Choroid plexus epithelial cell (primary cell): ENCODE measurements around the gene HCK.
A peak's percentile ranks its signal among the peaks of the same experiment; 100 is the strongest.

ENCODE experiments used
- DNase-seq: peaks from one replicate; pipeline ENCODE4 v3.0.0-alpha.2; 2010; ENCODE audit warnings: low read depth
- H3K4me3 ChIP-seq: 2 replicates; pipeline ENCODE4 v1.5.1; 2011; ENCODE audit warnings: low read depth, mild to moderate bottlenecking, control low read depth, low read length, moderate library complexity
- TF ChIP-seq, protein P1 (sequence below): conservative IDR thresholded peaks from 2 replicates; pipeline ENCODE4 v1.5.1; 2011; ENCODE audit warnings: low read depth, mild to moderate bottlenecking, control low read depth, inconsistent platforms, low read length, moderate library complexity

The HCK gene

DNA sequence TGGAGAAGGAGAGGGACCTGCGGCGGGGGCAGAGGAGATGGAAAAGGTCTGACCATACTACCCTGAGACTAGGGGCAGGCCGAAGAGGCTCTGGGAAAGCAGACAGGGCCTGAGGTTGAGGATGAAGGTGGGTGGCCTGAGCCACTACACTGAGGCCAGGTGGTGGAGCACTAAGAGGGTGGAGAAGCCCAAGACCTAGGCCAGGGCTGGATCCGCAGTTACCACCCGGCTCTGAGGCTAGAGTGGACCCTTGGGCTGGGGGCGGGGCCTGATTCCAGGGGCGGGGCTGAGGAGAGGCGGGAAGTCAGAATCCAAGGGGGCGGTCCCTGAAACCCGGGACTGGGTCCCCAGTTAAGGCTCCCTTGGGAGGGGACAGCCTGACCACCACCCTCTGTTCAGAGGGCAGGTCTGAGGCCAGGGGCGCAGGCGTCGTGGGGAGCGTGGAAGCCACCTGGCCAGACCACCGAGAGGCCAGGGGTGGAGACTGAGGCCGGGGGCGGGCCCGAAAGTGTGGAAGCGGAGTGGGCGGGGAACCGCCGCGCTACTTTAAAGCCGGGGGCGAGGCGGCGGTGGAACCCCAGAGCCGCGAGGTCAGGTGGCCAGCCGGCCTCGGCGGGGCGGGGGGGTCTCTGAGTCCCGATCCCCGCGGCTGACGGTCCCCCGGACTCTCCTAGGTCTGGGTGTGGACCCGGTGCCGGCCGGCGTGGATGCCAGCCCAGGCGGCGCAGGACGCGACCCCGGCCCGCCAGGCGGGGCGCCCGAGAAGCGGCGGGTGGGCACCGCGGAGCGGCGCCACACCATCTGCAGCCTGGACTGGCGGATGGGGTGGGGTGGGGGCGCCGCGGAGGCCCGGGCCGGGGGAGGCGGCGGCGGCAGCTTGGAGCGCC lies 33.5 kb upstream of the HCK start:
- no peak for DNase-seq
- peak overlapping the region; percentile 33 for H3K4me3 ChIP-seq
- TF ChIP-seq, protein P1, sequence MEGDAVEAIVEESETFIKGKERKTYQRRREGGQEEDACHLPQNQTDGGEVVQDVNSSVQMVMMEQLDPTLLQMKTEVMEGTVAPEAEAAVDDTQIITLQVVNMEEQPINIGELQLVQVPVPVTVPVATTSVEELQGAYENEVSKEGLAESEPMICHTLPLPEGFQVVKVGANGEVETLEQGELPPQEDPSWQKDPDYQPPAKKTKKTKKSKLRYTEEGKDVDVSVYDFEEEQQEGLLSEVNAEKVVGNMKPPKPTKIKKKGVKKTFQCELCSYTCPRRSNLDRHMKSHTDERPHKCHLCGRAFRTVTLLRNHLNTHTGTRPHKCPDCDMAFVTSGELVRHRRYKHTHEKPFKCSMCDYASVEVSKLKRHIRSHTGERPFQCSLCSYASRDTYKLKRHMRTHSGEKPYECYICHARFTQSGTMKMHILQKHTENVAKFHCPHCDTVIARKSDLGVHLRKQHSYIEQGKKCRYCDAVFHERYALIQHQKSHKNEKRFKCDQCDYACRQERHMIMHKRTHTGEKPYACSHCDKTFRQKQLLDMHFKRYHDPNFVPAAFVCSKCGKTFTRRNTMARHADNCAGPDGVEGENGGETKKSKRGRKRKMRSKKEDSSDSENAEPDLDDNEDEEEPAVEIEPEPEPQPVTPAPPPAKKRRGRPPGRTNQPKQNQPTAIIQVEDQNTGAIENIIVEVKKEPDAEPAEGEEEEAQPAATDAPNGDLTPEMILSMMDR: no peak

DNA sequence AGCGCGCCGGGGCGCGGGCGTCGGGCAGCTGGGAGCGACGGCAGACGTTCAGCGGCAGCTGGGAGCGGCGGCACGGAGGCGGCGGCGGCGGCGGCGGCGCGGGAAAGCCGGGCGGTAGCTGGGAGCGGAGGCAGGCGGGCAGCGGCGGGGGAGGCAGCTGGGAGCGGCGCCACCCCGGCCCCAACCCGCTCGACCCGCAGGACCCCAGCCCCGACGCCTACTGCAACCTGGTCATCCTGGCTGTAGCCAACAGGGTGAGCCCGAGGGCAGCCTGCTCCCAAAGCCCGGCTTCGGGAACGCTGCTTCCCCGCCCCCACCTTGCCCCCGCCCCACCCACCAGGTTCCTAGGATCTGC lies 32.9 kb upstream of the HCK start:
- no peak for DNase-seq
- H3K4me3 ChIP-seq: no peak overlapping the region
- TF ChIP-seq, protein P1: peak; percentile 3

DNA sequence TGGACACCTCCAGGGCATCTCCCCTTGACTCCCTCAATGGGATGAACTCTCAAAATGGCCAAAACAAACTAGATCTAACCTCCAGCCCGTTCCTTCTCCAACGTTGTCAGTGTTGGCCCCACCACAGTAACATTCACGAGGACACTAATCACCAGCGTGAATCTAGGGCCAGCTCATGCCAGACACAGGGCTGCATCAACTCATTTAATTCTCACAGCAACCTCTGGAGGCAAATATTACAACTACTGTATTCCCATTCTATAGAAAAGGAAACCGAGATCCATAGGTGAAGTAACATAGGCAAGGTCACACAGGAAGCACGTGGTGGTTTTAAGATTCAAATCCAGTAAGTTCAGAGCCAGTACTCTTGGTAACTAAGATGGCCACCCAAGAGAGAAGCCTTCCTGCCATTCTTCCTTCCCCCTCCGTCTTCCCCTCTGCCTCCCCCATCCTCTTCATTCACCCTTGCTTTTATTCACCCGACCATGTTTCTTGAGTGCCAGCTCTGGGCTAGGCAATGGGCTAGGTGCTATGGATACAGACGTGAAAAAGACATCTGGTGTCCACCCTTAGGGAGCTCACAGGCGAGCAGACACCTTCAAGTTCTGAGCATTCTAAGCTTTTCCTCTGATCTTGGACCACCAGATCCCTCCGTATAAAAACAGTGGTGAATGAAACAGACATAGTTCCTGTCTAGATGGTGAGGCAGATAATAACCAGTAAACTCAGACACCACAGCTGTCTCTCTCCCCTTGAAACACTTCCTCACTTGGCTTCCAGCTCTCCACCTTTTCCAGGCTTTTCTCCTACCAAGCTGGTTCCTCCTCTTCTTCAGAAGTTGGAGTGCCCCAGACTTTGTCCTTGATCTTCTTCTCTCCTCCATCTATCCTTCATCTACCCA lies 32.2 kb upstream of the HCK start:
- TF ChIP-seq, protein P1: no peak
- DNase-seq: no peak
- H3K4me3 ChIP-seq: no peak overlapping the region

DNA sequence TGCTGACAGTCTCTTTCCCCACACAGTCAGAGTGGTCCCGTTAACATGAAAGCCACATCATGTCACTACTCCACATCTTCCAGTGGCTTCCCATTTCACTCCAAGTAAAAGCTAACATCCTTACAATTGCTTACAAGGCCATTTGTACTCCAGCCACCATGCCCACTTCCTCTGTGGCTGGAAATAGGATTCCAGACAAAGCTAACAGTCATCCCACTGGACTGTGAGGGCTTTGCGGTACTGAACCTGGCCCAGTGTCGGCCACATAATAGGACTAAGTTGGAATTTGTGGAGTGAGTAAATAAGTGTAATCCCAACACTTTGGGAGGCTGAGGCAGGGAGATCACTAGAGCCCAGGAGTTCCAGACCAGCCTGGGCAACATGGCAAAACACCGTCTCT lies 31.0 kb upstream of the HCK start:
- no peak overlapping the region for H3K4me3 ChIP-seq
- TF ChIP-seq, protein P1: no peak
- no peak for DNase-seq

GRCh38 chr20:32024683-32025295 lies 27.3 kb upstream of the HCK start:
- no peak for DNase-seq
- H3K4me3 ChIP-seq: no peak overlapping the region
- TF ChIP-seq, protein P1: no peak

GRCh38 chr20:32027643-32028042 lies 24.4 kb upstream of the HCK start:
- TF ChIP-seq, protein P1: no peak
- no peak overlapping the region for H3K4me3 ChIP-seq
- no peak for DNase-seq
